Measurements from ENCODE around the gene FAM72D. TPM values are rescaled to one million over a fixed set of nuclear protein-coding genes. Genes with fewer than 3 reads are reported as not detected.
"Not testable (repeated sequence)": the region's sequence is repeated elsewhere in the genome, so short reads cannot be mapped to it uniquely, and the experiment has no call there.

Gene FAM72D
- total RNA-seq, 2 donors from 2014 or later, result 0.96 to 4.0 TPM

DNA sequence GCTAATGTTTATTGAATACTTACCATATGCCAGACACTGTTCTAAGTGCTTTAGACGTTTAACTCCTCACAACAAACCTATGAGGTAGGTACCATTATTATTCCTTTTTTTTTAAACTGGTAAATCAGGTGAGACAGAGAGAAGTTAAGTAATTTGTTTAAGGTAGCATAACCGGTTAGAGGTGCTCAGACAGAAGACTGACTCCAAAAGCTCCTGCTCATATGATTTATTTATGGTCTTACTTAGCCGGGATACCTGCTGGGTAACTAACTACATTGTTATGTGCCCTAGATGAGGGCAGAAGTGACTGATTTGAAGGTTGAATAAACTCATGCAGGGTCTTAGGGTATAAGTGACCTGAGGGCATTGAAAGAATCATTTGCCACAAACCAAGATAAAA is 16.9 kb downstream of the FAM72D start:
- H3K27ac ChIP-seq; H3K36me3 ChIP-seq; H3K27me3 ChIP-seq; H3K4me3 ChIP-seq; intact Hi-C loops (cut with DNase I); H3K9ac ChIP-seq (ENCODE audit: low read depth in 2 of 2, low read length in 2 of 2); H3K4me1 ChIP-seq; H3K9me3 ChIP-seq; DNase-seq: not testable (repeated sequence)

DNA sequence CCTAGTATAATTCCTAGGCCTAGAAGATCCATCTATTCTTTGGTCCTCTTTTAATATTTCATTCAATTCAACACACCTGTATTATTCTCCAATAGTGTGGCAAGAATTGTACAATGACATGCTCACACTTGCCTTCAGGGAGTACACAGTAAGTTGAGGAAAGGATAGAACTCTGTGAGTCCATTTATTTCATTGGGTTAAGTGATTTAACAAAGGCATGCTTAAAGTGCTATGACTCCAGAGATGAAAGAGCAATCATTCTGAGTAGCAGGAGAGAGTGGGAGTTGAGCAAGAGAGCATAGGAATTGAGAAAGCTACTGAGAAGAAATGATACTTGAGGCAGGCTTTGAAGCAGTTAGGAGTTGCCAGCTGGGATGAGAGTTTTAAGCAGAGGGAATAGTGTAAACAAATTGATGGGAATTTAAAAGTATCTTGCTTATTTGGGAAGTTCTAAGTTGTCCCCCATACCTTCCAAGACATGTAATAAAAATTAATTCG is 18.8 kb downstream of the FAM72D start:
- H3K27me3 ChIP-seq; H3K36me3 ChIP-seq; H3K27ac ChIP-seq; H3K9me3 ChIP-seq; H3K9ac ChIP-seq (ENCODE audit: low read depth in 2 of 2, low read length in 2 of 2); DNase-seq; intact Hi-C loops (cut with DNase I); H3K4me1 ChIP-seq; H3K4me3 ChIP-seq: not testable (repeated sequence)

DNA sequence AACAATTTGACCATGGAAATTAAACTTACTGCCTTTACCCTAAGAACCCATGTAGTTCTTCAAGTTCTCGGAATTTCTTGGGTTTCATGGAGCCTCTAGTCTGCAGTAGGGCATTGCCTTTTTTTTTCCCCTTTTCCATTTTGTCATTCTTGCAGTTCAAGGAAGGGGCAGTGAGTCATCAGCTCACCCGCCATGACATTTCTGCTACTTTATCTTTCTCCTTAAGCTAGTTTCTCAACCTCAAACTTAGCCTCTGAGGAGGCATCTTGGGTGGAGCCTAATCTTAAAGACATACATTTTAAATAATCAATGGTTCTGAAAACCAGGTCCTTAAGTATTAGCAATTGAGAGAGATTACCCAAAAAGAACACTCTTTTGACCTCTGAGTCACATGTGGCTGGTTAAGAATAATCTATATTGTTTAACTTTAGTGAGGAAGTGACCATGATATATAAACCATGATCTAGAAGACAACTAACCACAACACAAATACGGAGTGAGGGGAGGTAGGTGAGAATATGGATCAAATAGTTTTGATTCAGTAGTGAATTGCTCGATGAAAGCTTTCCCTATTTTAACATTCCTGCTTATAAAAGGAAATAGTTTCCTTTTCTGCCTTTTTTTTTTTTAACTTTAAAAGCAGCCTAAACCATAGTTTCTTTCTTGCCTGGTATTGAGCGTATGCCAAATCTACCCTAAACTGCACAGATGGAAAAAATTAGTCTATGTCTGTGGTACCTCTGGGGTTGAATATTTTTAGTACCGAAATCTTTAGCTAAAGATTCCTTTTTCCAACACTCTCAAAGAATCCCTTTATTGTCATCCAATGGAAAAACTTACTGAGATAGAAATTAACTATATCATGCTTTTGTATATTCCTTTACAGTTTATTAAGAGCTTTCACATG is 20.1 kb downstream of the FAM72D start:
- H3K9me3 ChIP-seq; H3K4me3 ChIP-seq; H3K27me3 ChIP-seq; H3K4me1 ChIP-seq; H3K36me3 ChIP-seq; DNase-seq; H3K27ac ChIP-seq; intact Hi-C loops (cut with DNase I); H3K9ac ChIP-seq (ENCODE audit: low read depth in 2 of 2, low read length in 2 of 2): not testable (repeated sequence)

DNA sequence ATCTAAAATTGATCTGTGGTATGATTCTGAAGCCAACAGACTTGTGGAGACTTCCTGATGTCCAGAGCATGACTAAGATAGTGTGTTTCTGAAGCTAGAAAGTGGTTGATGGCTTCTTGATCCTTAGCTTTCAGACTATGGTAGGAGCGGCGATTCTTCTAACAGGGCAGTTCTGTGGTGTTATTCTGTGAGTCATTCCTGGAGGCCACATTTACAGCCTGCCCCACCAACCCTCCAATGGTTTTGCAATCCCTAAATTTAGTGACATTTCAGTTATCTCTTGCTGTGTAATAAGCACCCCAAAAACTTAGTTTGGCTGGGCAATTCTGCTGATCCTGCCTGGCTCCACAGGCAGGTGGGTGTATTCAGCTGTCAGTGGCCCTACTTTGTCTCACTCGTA is 24.1 kb downstream of the FAM72D start:
- H3K27ac ChIP-seq; H3K9me3 ChIP-seq; intact Hi-C loops (cut with DNase I); H3K9ac ChIP-seq (ENCODE audit: low read depth in 2 of 2, low read length in 2 of 2); H3K27me3 ChIP-seq; H3K4me3 ChIP-seq; H3K36me3 ChIP-seq; DNase-seq; H3K4me1 ChIP-seq: not testable (repeated sequence)

DNA sequence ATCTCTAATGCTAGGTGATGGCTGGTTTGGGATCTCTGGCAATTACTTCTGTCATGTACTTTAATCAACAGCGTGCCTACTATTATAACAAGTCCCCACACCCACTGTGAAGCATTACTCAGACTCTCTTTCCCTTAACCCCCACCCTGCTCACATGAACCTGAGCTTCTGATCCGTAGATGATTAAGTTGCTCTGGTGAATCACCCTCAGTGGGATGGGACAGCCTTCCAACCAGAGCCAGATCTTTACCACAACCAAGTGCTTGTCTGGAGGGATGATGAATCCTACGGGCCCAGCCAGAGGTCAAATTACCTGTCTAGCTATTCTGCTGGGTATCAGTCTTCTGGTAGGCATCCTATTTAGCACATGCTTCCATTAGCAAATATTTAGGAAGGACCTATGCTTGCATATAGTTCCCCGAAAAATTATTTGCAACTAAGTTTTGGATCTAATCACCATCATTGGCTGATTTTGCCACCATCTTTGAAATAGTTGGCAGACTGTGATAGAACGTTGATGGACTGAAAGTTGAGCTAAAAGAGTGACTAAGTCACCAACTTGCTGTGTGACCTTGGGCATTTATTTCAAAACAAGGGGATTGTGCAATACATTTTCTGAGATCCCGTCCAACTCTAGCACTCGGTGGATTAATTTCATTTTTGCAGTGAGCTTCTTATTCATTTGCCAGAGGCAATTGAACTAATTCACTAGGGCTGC is 26.7 kb downstream of the FAM72D start:
- H3K9me3 ChIP-seq; H3K27me3 ChIP-seq; H3K4me1 ChIP-seq; H3K9ac ChIP-seq (ENCODE audit: low read depth in 2 of 2, low read length in 2 of 2); H3K27ac ChIP-seq; H3K36me3 ChIP-seq; intact Hi-C loops (cut with DNase I); DNase-seq; H3K4me3 ChIP-seq: not testable (repeated sequence)

DNA sequence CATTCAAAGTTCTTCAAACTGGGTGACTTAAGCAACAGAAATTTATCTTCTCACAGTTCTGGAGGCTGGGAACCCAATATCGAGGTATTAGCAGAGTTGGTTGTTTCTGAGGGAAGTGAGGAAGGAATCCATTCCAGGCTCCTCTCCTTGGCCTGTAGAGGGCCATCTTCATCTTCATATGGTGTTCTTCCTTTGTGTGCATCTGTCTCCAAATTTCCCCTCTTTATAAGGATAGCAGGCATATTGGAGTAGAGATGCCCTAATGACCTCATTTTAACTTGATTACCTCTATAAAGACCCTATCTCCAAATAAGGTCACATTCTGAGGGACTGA is 27.3 kb downstream of the FAM72D start:
- H3K4me3 ChIP-seq; H3K27me3 ChIP-seq; H3K4me1 ChIP-seq; DNase-seq; H3K9ac ChIP-seq (ENCODE audit: low read depth in 2 of 2, low read length in 2 of 2); H3K9me3 ChIP-seq; H3K27ac ChIP-seq; intact Hi-C loops (cut with DNase I); H3K36me3 ChIP-seq: not testable (repeated sequence)

DNA sequence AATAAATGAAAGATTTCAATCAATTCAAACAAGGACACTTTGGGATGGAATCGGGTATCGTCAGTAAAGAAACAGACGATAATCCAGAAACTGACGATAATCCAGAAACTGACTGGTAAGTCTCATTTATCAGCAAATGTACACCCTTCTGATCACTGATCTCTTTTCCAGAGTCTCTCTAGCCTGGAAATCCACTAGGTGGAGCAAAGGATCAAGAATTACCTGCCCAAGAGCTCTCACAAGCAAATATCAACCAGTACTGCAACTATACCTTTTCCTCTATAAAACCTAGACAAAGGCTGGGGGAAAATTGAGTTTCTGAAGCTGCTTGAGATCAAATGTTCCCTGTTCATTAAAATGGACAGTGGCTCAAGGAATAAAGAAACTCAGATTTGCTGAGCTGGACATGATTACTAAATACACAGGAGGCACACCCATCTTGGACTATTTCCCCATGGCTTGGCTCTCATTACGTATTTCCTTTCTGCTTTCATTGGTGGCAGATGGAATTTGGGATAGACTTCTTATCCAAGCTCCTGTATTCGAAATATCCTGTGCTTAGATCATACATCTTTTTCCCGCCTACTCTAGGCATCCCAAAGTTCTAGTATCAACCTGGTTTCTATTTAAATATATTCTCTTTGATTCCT is 28.3 kb downstream of the FAM72D start:
- H3K9ac ChIP-seq (ENCODE audit: low read depth in 2 of 2, low read length in 2 of 2); H3K27ac ChIP-seq; H3K27me3 ChIP-seq; H3K9me3 ChIP-seq; H3K4me3 ChIP-seq; intact Hi-C loops (cut with DNase I); DNase-seq; H3K4me1 ChIP-seq; H3K36me3 ChIP-seq: not testable (repeated sequence)

DNA sequence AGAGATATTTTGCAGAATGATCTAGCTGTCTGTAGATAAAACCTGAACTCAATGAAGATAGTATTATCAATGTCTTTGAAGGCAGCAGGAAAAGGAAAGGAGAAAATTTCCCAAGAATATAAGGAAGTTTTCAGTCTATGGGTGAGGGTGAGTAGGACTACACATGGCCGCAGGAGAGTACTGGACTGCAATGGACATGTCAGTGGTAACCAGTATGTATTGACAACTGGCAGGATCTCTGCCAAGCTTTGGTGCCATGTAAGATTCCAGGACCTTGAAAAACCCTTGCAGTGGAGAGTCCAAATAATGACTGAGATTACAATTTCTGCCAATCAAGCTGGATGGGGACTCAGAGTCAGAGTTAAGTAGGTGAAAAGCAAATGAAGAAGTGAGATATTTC is 29.3 kb downstream of the FAM72D start:
- H3K9ac ChIP-seq (ENCODE audit: low read depth in 2 of 2, low read length in 2 of 2); H3K9me3 ChIP-seq; H3K4me3 ChIP-seq; DNase-seq; H3K27me3 ChIP-seq; H3K4me1 ChIP-seq; intact Hi-C loops (cut with DNase I); H3K36me3 ChIP-seq; H3K27ac ChIP-seq: not testable (repeated sequence)

DNA sequence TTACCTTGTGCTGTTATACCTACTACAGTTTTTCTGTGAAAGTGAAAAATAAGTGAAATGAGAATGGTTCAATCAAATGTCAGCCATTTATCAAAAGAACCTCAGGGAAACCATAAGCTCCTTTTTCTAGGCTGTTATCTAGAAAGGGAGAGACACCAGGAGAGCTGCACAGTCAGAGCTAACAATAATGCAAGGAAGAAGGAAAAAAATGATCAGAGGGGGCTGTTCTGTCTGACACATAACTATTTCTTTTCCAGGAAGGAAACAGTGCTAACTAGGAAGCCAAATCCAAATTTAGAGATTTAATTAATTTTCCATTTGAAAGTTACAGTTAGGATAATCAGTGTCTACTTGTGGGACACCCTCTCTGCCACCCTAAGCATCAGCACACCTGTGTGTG is 31.4 kb downstream of the FAM72D start:
- intact Hi-C loops (cut with DNase I); H3K36me3 ChIP-seq; H3K27ac ChIP-seq; H3K27me3 ChIP-seq; DNase-seq; H3K9ac ChIP-seq (ENCODE audit: low read depth in 2 of 2, low read length in 2 of 2); H3K4me3 ChIP-seq; H3K4me1 ChIP-seq; H3K9me3 ChIP-seq: not testable (repeated sequence)

DNA sequence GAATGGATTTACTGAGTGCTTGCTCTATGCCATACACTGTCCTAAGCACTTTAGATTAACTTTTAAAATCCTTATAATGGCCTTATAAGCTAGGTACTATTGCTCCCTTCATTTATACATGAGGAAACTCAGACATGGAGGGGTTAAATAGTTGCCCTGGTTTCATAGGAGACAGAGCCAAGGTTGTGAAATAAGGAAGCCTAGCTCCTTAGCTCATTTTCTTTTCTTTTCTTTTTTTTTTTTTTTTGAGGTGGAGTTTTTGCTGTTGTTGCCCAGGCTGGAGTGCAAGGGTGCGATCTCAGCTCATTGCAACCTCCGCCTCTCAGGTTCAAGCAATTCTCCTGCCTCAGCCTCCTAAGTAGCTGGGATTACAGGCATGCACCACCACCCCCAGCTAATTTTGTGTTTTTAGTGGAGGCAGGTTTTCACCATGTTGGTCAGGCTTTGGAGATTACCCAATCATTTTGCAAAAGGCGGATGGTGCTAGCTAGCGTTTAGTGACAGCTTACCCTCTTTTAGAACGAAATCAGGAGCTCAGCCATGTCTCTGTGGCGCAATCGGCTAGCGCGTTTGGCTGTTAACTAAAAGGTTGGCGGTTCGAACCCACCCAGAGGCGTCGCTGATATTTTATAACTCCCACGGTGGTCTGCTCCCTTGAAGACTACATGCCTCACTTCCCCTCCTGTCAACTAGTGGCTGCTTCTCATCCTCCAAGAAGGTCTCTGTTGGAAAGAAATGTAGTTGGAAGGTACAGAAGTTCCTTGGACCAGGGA is 33.1 kb downstream of the FAM72D start:
- intact Hi-C loops (cut with DNase I); H3K4me1 ChIP-seq; H3K9ac ChIP-seq (ENCODE audit: low read depth in 2 of 2, low read length in 2 of 2); H3K27me3 ChIP-seq; H3K36me3 ChIP-seq; H3K4me3 ChIP-seq; H3K9me3 ChIP-seq; H3K27ac ChIP-seq: not testable (repeated sequence)
- DNase-seq, result peak; percentile 15

DNA sequence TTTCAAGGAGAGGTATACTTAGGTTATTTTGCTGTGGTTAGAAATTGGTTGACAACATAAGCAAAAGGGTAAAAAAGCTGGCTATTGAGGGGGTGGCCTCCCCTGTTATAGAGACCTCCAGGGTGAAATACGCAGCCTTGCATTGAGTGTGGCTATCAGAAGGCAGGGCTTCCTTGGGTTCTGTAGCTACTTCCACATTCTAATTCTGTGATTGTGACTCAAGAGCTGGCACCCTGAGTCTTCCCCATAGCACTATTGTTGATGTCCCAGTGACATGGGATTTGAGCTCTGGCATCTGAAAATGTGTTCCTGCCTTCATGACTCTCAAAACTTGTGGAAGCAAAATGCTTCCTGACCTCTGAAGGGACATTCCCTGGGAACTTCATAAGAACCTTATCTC is 38.7 kb downstream of the FAM72D start:
- H3K9ac ChIP-seq (ENCODE audit: low read depth in 2 of 2, low read length in 2 of 2); H3K4me3 ChIP-seq; H3K36me3 ChIP-seq; DNase-seq; H3K27ac ChIP-seq; intact Hi-C loops (cut with DNase I); H3K4me1 ChIP-seq; H3K9me3 ChIP-seq; H3K27me3 ChIP-seq: not testable (repeated sequence)

DNA sequence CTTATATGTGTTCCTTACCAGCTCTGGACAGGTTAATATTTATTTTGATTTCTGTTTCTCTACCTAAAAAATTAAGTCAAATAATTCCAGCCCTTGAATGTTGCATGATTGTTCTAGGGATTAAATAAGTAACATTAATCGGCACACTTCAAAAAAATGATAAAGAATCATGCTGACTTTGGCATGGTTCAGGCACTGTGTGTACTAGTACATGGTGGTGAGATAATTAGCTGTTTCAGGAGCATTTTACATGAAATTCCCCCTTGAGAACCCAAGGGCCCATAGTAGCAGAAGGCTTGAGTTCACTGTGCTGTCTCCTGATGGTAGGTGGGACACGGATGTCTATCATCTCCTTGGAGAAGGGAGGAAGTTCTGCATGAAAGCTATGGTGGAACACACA is 44.8 kb downstream of the FAM72D start:
- DNase-seq; H3K27me3 ChIP-seq; H3K9me3 ChIP-seq; H3K9ac ChIP-seq (ENCODE audit: low read depth in 2 of 2, low read length in 2 of 2); H3K4me1 ChIP-seq; intact Hi-C loops (cut with DNase I); H3K27ac ChIP-seq; H3K4me3 ChIP-seq; H3K36me3 ChIP-seq: not testable (repeated sequence)

Data from colonic mucosa (tissue), 4 donors.